Measurements from ENCODE around the gene LCOR. TPM values are rescaled to one million over a fixed set of nuclear protein-coding genes. Genes with fewer than 3 reads are reported as not detected.

LCOR gene
- total RNA-seq, 2 donors from 2014 or later = 36.9 to 43.3 TPM

DNA sequence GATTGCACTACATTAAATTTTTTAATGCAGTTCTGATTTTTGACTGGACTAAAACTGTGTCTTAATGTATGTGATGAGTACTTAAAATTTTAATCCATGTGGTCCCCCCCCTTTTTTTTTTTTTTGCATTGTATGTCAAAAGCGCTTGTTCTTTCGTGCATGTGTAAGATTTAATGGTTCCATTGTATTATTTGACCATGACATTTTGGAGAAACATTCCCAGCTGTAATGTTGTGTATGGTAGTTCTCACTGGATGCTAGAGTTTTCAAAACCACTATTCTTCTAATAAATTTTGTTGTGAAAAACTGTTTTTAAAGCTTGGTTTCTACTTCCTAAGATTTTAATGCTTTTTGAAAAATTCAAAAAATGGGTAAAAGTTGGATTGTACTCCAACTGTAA, 132.0 kb downstream of the LCOR start:
- no peak for DNase-seq
- TF ChIP-seq CTCF (conservative IDR thresholded peaks at IDR 0.05) = no peak
- no peaks in the 10 kb centered on the region for H3K27me3 Mint-ChIP-seq (ENCODE audit: insufficient read depth)

GRCh38 chr10:96967847-96968246, 135.7 kb downstream of the LCOR start:
- Histone ChIP-seq H3K4me1 (ENCODE audit: control insufficient read depth, insufficient read depth, low read length) (no peaks in the 10 kb centered on the region), H3K27ac (ENCODE audit: low read depth, low read length) (no peak overlapping the region), H3K27me3 (ENCODE audit: control insufficient read depth, insufficient read depth, low read length, poor library complexity, severe bottlenecking) (no peaks in the 10 kb centered on the region), H3K9me3 (ENCODE audit: control insufficient read depth, low read length) (no peaks in the 10 kb centered on the region), H3K4me3 (ENCODE audit: low read length) (no peak overlapping the region), H3K36me3 (ENCODE audit: control insufficient read depth, insufficient read depth, low read length) (peaks cover 13% of the 10 kb centered on the region), H3K9ac (ENCODE audit: extremely low read depth, low read length, poor library complexity, severe bottlenecking) (no peak overlapping the region)
- TF ChIP-seq CTCF (conservative IDR thresholded peaks at IDR 0.05) = no peak
- Mint-ChIP-seq H3K4me1 (no peaks in the 10 kb centered on the region), H3K4me3 (no peak overlapping the region), H3K27ac (no peak overlapping the region), H3K9me3 (no peaks in the 10 kb centered on the region), H3K36me3 (ENCODE audit: low read depth) (peaks cover 8% of the 10 kb centered on the region), H3K27me3 (ENCODE audit: insufficient read depth) (no peaks in the 10 kb centered on the region)
- DNase-seq = no peak

More for the DNA sequence above, 132.0 kb downstream of the LCOR start:
- H3K9ac ChIP-seq (ENCODE audit: extremely low read depth, low read length, poor library complexity, severe bottlenecking) = no peak overlapping the region
- H3K9me3 ChIP-seq (ENCODE audit: control insufficient read depth, low read length) = no peaks in the 10 kb centered on the region
- H3K4me1 ChIP-seq (ENCODE audit: control insufficient read depth, insufficient read depth, low read length) = no peaks in the 10 kb centered on the region
- no peak overlapping the region for H3K4me3 ChIP-seq (ENCODE audit: low read length)
- H3K36me3 ChIP-seq (ENCODE audit: control insufficient read depth, insufficient read depth, low read length) = peaks cover 16% of the 10 kb centered on the region
- no peaks in the 10 kb centered on the region for H3K9me3 Mint-ChIP-seq
- 96% methylated on average over 2 of the region's 2 CpGs; no CpG with 5 or more reads in 1 of the 2 experiments for WGBS, 2 experiments (ENCODE audit: insufficient coverage in 1 of 2, insufficient read length in 1 of 2)
- peaks cover 11% of the 10 kb centered on the region for H3K36me3 Mint-ChIP-seq (ENCODE audit: low read depth)
- H3K27ac ChIP-seq (ENCODE audit: low read depth, low read length) = no peak overlapping the region
- no peak overlapping the region for H3K27ac Mint-ChIP-seq
- no peaks in the 10 kb centered on the region for H3K4me1 Mint-ChIP-seq
- H3K4me3 Mint-ChIP-seq = no peak overlapping the region
- H3K27me3 ChIP-seq (ENCODE audit: control insufficient read depth, insufficient read depth, low read length, poor library complexity, severe bottlenecking) = no peaks in the 10 kb centered on the region

GRCh38 chr10:96968682-96969423, 136.8 kb downstream of the LCOR start:
- Histone ChIP-seq H3K27ac (ENCODE audit: low read depth, low read length) (no peak overlapping the region), H3K9ac (ENCODE audit: extremely low read depth, low read length, poor library complexity, severe bottlenecking) (no peak overlapping the region), H3K4me1 (ENCODE audit: control insufficient read depth, insufficient read depth, low read length) (no peaks in the 10 kb centered on the region), H3K4me3 (ENCODE audit: low read length) (no peak overlapping the region), H3K9me3 (ENCODE audit: control insufficient read depth, low read length) (no peaks in the 10 kb centered on the region), H3K36me3 (ENCODE audit: control insufficient read depth, insufficient read depth, low read length) (peaks cover 5% of the 10 kb centered on the region), H3K27me3 (ENCODE audit: control insufficient read depth, insufficient read depth, low read length, poor library complexity, severe bottlenecking) (no peaks in the 10 kb centered on the region)
- H3K9me3 Mint-ChIP-seq = no peaks in the 10 kb centered on the region
- no peak overlapping the region for H3K4me3 Mint-ChIP-seq
- H3K27ac Mint-ChIP-seq = no peak overlapping the region
- peaks cover 8% of the 10 kb centered on the region for H3K36me3 Mint-ChIP-seq (ENCODE audit: low read depth)
- no peak for DNase-seq
- peaks cover 3% of the 10 kb centered on the region for H3K4me1 Mint-ChIP-seq
- no peaks in the 10 kb centered on the region for H3K27me3 Mint-ChIP-seq (ENCODE audit: insufficient read depth)
- no peak for TF ChIP-seq CTCF (conservative IDR thresholded peaks at IDR 0.05)
- 93 to 96% methylated on average over 4 to 5 of the region's 5 CpGs for WGBS, 2 experiments (ENCODE audit: insufficient coverage in 1 of 2, insufficient read length in 1 of 2)

Data from endodermal cell (in vitro differentiated cells).